GM12878 (cell line): Measurements from ENCODE around the gene CATSPER2.
"Not testable (repeated sequence)": the region's sequence is repeated elsewhere in the genome, so short reads cannot be mapped to it uniquely, and the experiment has no call there.

ENCODE experiments used
- BCL3 ChIP-seq: IDR thresholded peaks from 2 replicates; pipeline ENCODE4 v1.6.1; 2011; ENCODE audit warnings: borderline replicate concordance, low read depth, mild to moderate bottlenecking, moderate library complexity, low read length; ENCODE audit not compliant: insufficient read depth, poor library complexity, severe bottlenecking
- CBX5 ChIP-seq: sonication (generic); IDR thresholded peaks from 2 replicates; pipeline ENCODE4 v1.6.1; 2016; ENCODE audit warnings: low read depth, moderate library complexity, mild to moderate bottlenecking, inconsistent platforms
- CTCF ChIP-seq, 3 experiments: IDR thresholded peaks in 2 of 3; conservative IDR thresholded peaks in 1 of 3; 2 replicates each; pipeline ENCODE4 v1.5.1; 2011; ENCODE audit warnings: low read depth in 3 of 3, low read length in 3 of 3, mild to moderate bottlenecking in 3 of 3, control low read depth in 2 of 3, moderate library complexity in 2 of 3, inconsistent platforms in 1 of 3, mixed read lengths in 1 of 3; ENCODE audit not compliant: control insufficient read depth in 2 of 3, insufficient read depth in 1 of 3; ENCODE audit errors: extremely low read depth in 1 of 3
- ESRRA ChIP-seq: IDR thresholded peaks from 2 replicates; pipeline ENCODE4 v1.6.1; 2012; ENCODE audit warnings: mild to moderate bottlenecking, low read length, improper control_type of control experiment
- EZH2 ChIP-seq: IDR thresholded peaks from 2 replicates; pipeline ENCODE4 v1.6.1; 2012; ENCODE audit warnings: low read depth, mild to moderate bottlenecking, control low read depth, inconsistent platforms, low read length, borderline replicate concordance; ENCODE audit not compliant: control insufficient read depth
- NFYB ChIP-seq: IDR thresholded peaks from 2 replicates; pipeline ENCODE4 v1.6.1; 2011; ENCODE audit warnings: low read depth, mild to moderate bottlenecking, low read length, improper control_type of control experiment, moderate library complexity; ENCODE audit not compliant: insufficient read depth
- POLR2A ChIP-seq: IDR thresholded peaks from 2 replicates; pipeline ENCODE4 v1.6.1; 2011; ENCODE audit warnings: low read depth, mild to moderate bottlenecking, low read length
- POLR2AphosphoS5 ChIP-seq: IDR thresholded peaks from 2 replicates; pipeline ENCODE4 v1.6.1; 2011; ENCODE audit warnings: mild to moderate bottlenecking, low read length, inconsistent platforms
- SMARCA5 ChIP-seq: fragments of 450-650 bp; IDR thresholded peaks from 2 replicates; pipeline ENCODE4 v1.6.1; 2017; ENCODE audit warnings: mild to moderate bottlenecking
- SMC3 ChIP-seq: IDR thresholded peaks from 2 replicates; pipeline ENCODE4 v1.6.1; 2011; ENCODE audit warnings: low read length, improper control_type of control experiment, borderline replicate concordance
- SP1 ChIP-seq: IDR thresholded peaks from one replicate; pipeline ENCODE4 v1.6.1; 2011; ENCODE audit warnings: low read depth, low read length
- YY1 ChIP-seq: IDR thresholded peaks from 2 replicates; pipeline ENCODE4 v1.6.1; 2011; ENCODE audit warnings: low read depth, mild to moderate bottlenecking, low read length

GRCh38 chr15:43692679-43693078 lies 44.0 kb upstream of the CATSPER2 start:
- TF ChIP-seq POLR2A; SP1; SMARCA5; CTCF (IDR thresholded peaks at IDR 0.05 in 2 of 3, conservative IDR thresholded peaks at IDR 0.05 in 1 of 3; ENCODE audit: control insufficient read depth in 2 of 3, extremely low read depth in 1 of 3, insufficient read depth in 1 of 3, low read depth in 3 of 3, low read length in 3 of 3); POLR2AphosphoS5; NFYB; CBX5; YY1; BCL3; ESRRA; SMC3; EZH2: not testable (repeated sequence)
